ENCODE results near the gene MDC1.

DNA sequence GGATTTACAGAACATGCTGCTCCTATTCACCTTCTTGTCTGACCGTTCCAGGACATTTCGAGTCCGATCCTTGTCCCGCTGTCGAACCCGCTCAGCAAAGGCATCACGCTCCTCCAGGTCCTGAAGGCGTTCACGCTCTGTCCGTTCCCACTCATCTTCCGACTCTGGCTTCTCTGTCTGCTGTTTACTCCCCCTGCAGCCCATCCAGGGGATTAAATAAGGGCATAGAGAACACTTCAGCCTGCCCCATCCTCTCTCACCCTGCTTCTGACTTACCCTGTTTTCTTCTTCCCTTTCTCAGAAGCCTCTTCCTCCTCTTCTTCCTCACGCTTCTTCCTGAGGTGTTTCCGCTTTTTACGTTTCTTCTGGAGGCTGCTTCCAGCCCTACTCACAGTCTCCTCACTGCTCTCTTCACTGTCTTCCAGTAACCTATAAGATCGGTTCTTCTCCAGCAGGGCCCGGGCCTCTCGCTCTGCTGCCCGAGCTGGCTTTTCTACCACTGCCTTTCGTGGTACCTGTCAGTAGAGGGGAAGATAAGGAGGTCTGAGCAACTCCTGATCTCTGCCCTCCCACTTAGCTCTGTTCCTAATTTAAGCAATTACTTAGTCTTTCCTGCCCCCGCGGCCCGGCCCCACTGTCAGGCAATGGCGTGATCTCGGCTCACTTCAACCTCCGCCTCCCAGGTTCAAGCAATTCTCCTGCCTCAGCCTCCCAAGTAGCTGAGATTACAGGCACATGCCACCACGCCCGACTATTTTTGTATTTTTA, 46.1 kb downstream of the MDC1 start:
- TF ChIP-seq, protein P1, sequence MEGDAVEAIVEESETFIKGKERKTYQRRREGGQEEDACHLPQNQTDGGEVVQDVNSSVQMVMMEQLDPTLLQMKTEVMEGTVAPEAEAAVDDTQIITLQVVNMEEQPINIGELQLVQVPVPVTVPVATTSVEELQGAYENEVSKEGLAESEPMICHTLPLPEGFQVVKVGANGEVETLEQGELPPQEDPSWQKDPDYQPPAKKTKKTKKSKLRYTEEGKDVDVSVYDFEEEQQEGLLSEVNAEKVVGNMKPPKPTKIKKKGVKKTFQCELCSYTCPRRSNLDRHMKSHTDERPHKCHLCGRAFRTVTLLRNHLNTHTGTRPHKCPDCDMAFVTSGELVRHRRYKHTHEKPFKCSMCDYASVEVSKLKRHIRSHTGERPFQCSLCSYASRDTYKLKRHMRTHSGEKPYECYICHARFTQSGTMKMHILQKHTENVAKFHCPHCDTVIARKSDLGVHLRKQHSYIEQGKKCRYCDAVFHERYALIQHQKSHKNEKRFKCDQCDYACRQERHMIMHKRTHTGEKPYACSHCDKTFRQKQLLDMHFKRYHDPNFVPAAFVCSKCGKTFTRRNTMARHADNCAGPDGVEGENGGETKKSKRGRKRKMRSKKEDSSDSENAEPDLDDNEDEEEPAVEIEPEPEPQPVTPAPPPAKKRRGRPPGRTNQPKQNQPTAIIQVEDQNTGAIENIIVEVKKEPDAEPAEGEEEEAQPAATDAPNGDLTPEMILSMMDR (IDR thresholded peaks at IDR 0.05): no peak
- no peak for TF ChIP-seq POLR2A (IDR thresholded peaks at IDR 0.05)
- TF ChIP-seq POLR2AphosphoS5 (IDR thresholded peaks at IDR 0.05): no peak
- no peak for TF ChIP-seq EP300 (IDR thresholded peaks at IDR 0.05)

All from gastroesophageal sphincter (tissue), 3 donors.